ENCODE data around the gene PTH1R. TPM values are rescaled to one million over a fixed set of nuclear protein-coding genes. Genes with fewer than 3 reads are reported as not detected.
A peak's percentile ranks its signal among the peaks of the same experiment; 100 is the strongest.

Gene PTH1R
- polyA plus RNA-seq, 1 of the 3 experiments (the other 2 are of a cell fraction): 0.07 TPM

DNA sequence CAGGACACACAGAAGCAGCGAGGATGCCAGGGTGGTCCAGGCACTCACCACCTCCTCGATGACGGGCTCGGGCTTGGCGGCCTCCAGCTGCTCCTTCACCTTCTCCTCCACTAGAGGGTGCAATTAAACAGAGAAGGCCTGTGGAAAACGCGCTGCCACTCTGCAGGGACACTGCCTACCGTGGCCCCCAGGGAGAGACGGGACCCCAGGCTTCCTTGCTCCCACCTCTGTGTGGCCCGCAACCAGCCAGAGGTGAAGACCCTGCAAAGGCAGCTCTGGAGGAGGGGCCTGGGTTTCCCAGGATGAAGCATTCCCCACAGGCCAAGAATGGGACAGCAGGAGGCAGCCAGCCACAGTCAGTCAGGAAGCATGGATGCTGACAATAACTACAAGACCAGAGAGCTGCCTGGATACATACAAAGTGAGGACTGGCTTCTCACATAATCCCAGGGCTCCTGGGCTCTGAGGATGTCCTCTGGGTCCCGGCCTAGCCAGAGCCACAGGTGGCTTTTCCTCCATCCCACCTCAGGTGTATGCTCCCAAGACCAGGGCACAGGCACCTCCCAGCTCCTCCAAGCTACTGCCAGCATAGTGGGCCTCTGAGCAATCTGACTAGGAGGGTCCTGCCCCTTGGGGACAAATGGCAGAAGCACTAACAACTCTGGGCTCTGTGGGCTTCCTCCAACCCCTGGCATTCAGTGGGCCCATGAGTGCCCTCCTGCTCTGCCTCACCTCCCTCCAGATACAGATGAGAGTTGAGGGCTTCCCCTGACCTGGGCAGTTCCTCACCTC is 46.2 kb downstream of the PTH1R start:
- Histone ChIP-seq H2AFZ (ENCODE audit: low read depth) (no peak overlapping the region), H3K36me3 (replicated peaks in 1 of 2; ENCODE audit: control insufficient read depth in 1 of 2, insufficient read depth in 2 of 2, low read length in 1 of 2) (peaks cover 60 to 76% of the 10 kb centered on the region in 2 experiments), H3K4me1 (ENCODE audit: control insufficient read depth in 1 of 2, insufficient read depth in 2 of 2, low read depth in 1 of 2, low read length in 1 of 2) (no peaks in the 10 kb centered on the region), H3K4me3 (ENCODE audit: low read depth in 2 of 2, low read length in 1 of 2) (peak overlapping the region in 1 of 2 experiments; percentile 35; a peak in 1 of 4 replicates), H3K9me3 (no peaks in the 10 kb centered on the region), H3K4me2 (no peak overlapping the region), H3K27me3 (ENCODE audit: insufficient read depth) (no peaks in the 10 kb centered on the region), H3K27ac (ENCODE audit: low read depth in 2 of 2, low read length in 1 of 2) (no peak overlapping the region), H3K9ac (no peak overlapping the region), H3K79me2 (ENCODE audit: insufficient read depth) (peaks cover 13% of the 10 kb centered on the region; the same call in 1 of the 2 replicates), H3F3A (replicated peaks; ENCODE audit: insufficient read depth) (no peaks in the 10 kb centered on the region), H3K9me2 (no peaks in the 10 kb centered on the region), H4K20me1 (ENCODE audit: insufficient read depth) (peaks cover 7% of the 10 kb centered on the region; the same call in 1 of the 2 replicates)
- 78% methylated on average over 8 of the region's 11 CpGs for WGBS (ENCODE audit: low lambda C conversion rate)
- DNase-seq: peak; percentile 79
- ChIA-PET POLR2A (interaction anchor here (0.6 kb wide), 1 partner anchor 366 kb away, joined by 3 read pairs; no protein-coding TSS in a partner anchor), CTCF (interaction anchor here (0.5 to 3.5 kb wide), 51 partner anchors 9 to 447 kb away, joined by 3 to 44 read pairs (median 4); partner anchors contain the start of genes CCDC12, NBEAL2 and TMIE)
- TF ChIP-seq SMC3 (IDR thresholded peaks at IDR 0.05; ENCODE audit: low read depth, low read length): peak; percentile 68
- TF ChIP-seq RAD21 (IDR thresholded peaks at IDR 0.05; ENCODE audit: low read length): peak; percentile 81
- no peak for TF ChIP-seq MEF2A (IDR thresholded peaks at IDR 0.05; ENCODE audit: borderline replicate concordance, low read depth)
- TF ChIP-seq, protein P1, sequence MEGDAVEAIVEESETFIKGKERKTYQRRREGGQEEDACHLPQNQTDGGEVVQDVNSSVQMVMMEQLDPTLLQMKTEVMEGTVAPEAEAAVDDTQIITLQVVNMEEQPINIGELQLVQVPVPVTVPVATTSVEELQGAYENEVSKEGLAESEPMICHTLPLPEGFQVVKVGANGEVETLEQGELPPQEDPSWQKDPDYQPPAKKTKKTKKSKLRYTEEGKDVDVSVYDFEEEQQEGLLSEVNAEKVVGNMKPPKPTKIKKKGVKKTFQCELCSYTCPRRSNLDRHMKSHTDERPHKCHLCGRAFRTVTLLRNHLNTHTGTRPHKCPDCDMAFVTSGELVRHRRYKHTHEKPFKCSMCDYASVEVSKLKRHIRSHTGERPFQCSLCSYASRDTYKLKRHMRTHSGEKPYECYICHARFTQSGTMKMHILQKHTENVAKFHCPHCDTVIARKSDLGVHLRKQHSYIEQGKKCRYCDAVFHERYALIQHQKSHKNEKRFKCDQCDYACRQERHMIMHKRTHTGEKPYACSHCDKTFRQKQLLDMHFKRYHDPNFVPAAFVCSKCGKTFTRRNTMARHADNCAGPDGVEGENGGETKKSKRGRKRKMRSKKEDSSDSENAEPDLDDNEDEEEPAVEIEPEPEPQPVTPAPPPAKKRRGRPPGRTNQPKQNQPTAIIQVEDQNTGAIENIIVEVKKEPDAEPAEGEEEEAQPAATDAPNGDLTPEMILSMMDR (IDR thresholded peaks at IDR 0.05): peak; percentile 81

DNA sequence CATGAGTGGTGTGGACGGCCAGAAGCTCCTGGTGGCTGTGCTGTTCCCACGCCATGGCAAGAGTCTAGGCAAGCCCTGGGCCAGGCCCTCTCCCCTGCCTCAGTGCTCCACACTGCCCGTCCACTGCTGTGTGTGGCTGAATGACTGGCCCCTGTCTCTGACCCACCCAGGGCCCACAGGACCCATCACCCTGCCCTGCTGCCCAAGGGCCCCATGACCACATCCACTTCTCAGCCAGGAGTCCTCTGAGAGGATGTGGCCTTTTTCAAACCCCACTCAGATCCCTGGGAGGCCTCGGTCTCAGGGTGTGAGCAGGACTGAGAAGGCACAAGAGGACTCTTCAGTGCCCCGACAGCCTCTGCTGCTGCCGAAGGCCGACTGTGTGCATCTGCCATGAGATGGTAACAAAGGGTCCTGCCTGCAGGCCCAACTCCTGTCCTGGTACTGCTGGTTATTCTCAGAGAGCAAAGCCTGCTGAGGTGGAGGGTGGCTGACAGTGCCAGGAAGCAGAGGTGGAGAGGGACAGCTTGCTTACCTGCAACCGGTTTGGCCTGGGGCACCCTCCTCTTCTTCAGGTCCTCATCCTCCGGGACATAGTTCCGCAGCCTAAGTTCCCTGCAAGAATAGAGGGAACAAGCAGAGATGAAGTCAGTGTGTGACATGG is 47.5 kb downstream of the PTH1R start:
- H2AFZ ChIP-seq (ENCODE audit: low read depth): no peak overlapping the region
- no peak for DNase-seq
- H3K36me3 ChIP-seq (replicated peaks in 1 of 2; ENCODE audit: control insufficient read depth in 1 of 2, insufficient read depth in 2 of 2, low read length in 1 of 2): peaks cover 56 to 74% of the 10 kb centered on the region in 2 experiments
- H3K4me3 ChIP-seq (ENCODE audit: low read depth in 2 of 2, low read length in 1 of 2): no peak overlapping the region
- WGBS (ENCODE audit: low lambda C conversion rate): 97% methylated on average over 8 of the region's 10 CpGs
- H4K20me1 ChIP-seq (ENCODE audit: insufficient read depth): peaks cover 7% of the 10 kb centered on the region; the same call in 1 of the 2 replicates
- POLR2A ChIA-PET: no interaction called here
- H3K9me3 ChIP-seq: no peaks in the 10 kb centered on the region
- no peaks in the 10 kb centered on the region for H3K4me1 ChIP-seq (ENCODE audit: control insufficient read depth in 1 of 2, insufficient read depth in 2 of 2, low read depth in 1 of 2, low read length in 1 of 2)
- no peaks in the 10 kb centered on the region for H3K27me3 ChIP-seq (ENCODE audit: insufficient read depth)
- H3K27ac ChIP-seq (ENCODE audit: low read depth in 2 of 2, low read length in 1 of 2): no peak overlapping the region; a peak in 1 of 4 replicates
- H3K9ac ChIP-seq: no peak overlapping the region
- H3F3A ChIP-seq (replicated peaks; ENCODE audit: insufficient read depth): no peaks in the 10 kb centered on the region
- H3K79me2 ChIP-seq (ENCODE audit: insufficient read depth): peaks cover 26% of the 10 kb centered on the region; the same call in 1 of the 2 replicates
- CTCF ChIA-PET: interaction anchor here (1.1 to 3.3 kb wide), 4 partner anchors 11 to 914 kb away, joined by 3 to 23 read pairs (median 16); no protein-coding TSS in a partner anchor
- no peaks in the 10 kb centered on the region for H3K9me2 ChIP-seq
- no peak overlapping the region for H3K4me2 ChIP-seq
- no peak for TF ChIP-seq CHD2 (IDR thresholded peaks at IDR 0.05; ENCODE audit: low read length, partially characterized antibody)
- no peak for TF ChIP-seq RAD21 (IDR thresholded peaks at IDR 0.05; ENCODE audit: low read length)
- TF ChIP-seq TCF12 (IDR thresholded peaks at IDR 0.05): no peak
- TF ChIP-seq TAF1 (IDR thresholded peaks at IDR 0.05; ENCODE audit: borderline replicate concordance, low read depth, low read length): no peak
- no peak for TF ChIP-seq RFX5 (IDR thresholded peaks at IDR 0.05; ENCODE audit: low read length)
- no peak for TF ChIP-seq REST (IDR thresholded peaks at IDR 0.05; ENCODE audit: low read depth, low read length)
- TF ChIP-seq GATA2 (CRISPR knock-in tag; IDR thresholded peaks at IDR 0.05): no peak
- TF ChIP-seq NRF1 (IDR thresholded peaks at IDR 0.05; ENCODE audit: low read depth, low read length): no peak
- TF ChIP-seq GABPA (IDR thresholded peaks at IDR 0.05; ENCODE audit: low read depth): no peak
- TF ChIP-seq SMC3 (IDR thresholded peaks at IDR 0.05; ENCODE audit: low read depth, low read length): no peak
- no peak for TF ChIP-seq SIN3A (IDR thresholded peaks at IDR 0.05; ENCODE audit: borderline replicate concordance, low read depth, low read length)
- TF ChIP-seq, protein P1 (IDR thresholded peaks at IDR 0.05): no peak
- no peak for TF ChIP-seq RCOR1 (IDR thresholded peaks at IDR 0.05; ENCODE audit: low read length)

Measured in SK-N-SH (cell line).